Astrocyte (in vitro differentiated cells and primary cell): ENCODE measurements around the gene KCTD19.

Experiments used
- CTCF ChIP-seq: IDR thresholded peaks from 2 replicates; pipeline ENCODE4 v1.5.1; 2011; ENCODE audit warnings: low read depth, mild to moderate bottlenecking, inconsistent platforms, low read length, moderate library complexity; ENCODE audit not compliant: insufficient read depth
- EZH2 ChIP-seq: IDR thresholded peaks from 2 replicates; pipeline ENCODE4 v1.6.1; 2012; ENCODE audit warnings: mild to moderate bottlenecking, low read length, inconsistent platforms; ENCODE audit not compliant: insufficient read depth

GRCh38 chr16:67357561-67357960 is 31.0 kb upstream of the KCTD19 start:
- TF ChIP-seq CTCF (no peak), EZH2 (no peak)
